ENCODE data around the gene NPTXR.

Gene NPTXR

GRCh38 chr22:38865201-38866023 is 21.6 kb upstream of the NPTXR start:
- DNase-seq (ENCODE audit: low read depth) = no peak
- no peak overlapping the region for H3K4me3 ChIP-seq (ENCODE audit: low read depth, low read length)
- TF ChIP-seq CTCF (IDR thresholded peaks at IDR 0.05; ENCODE audit: low read depth, low read length, missing control alignments) = no peak

- no peak for DNase-seq (ENCODE audit: low read depth)
- TF ChIP-seq CTCF (IDR thresholded peaks at IDR 0.05; ENCODE audit: low read depth, low read length, missing control alignments) = no peak
- H3K4me3 ChIP-seq (ENCODE audit: low read depth, low read length) = no peak overlapping the region
Measured at GRCh38 chr22:38864361-38865191, 20.7 kb upstream of the NPTXR start.

- H3K4me3 ChIP-seq (ENCODE audit: low read depth, low read length) = no peak overlapping the region
- no peak for DNase-seq (ENCODE audit: low read depth)
- no peak for TF ChIP-seq CTCF (IDR thresholded peaks at IDR 0.05; ENCODE audit: low read depth, low read length, missing control alignments)
Measured at GRCh38 chr22:38863531-38864131, 19.8 kb upstream of the NPTXR start.

- no peak for TF ChIP-seq CTCF (IDR thresholded peaks at IDR 0.05; ENCODE audit: low read depth, low read length, missing control alignments)
- H3K4me3 ChIP-seq (ENCODE audit: low read depth, low read length) = no peak overlapping the region
- DNase-seq (ENCODE audit: low read depth) = no peak
Measured at GRCh38 chr22:38862375-38863329, 18.8 kb upstream of the NPTXR start.

- no peak for DNase-seq (ENCODE audit: low read depth)
- TF ChIP-seq CTCF (IDR thresholded peaks at IDR 0.05; ENCODE audit: low read depth, low read length, missing control alignments) = no peak
- H3K4me3 ChIP-seq (ENCODE audit: low read depth, low read length) = no peak overlapping the region
Measured at GRCh38 chr22:38861927-38862326, 18.1 kb upstream of the NPTXR start.

Data from GM12864 (cell line).